ENCODE results near the gene YAP1. TPM values are rescaled to one million over a fixed set of nuclear protein-coding genes. Genes with fewer than 3 reads are reported as not detected.

The YAP1 gene
- total RNA-seq, 1 experiment from 2014 or later, result 57.5 TPM

DNA sequence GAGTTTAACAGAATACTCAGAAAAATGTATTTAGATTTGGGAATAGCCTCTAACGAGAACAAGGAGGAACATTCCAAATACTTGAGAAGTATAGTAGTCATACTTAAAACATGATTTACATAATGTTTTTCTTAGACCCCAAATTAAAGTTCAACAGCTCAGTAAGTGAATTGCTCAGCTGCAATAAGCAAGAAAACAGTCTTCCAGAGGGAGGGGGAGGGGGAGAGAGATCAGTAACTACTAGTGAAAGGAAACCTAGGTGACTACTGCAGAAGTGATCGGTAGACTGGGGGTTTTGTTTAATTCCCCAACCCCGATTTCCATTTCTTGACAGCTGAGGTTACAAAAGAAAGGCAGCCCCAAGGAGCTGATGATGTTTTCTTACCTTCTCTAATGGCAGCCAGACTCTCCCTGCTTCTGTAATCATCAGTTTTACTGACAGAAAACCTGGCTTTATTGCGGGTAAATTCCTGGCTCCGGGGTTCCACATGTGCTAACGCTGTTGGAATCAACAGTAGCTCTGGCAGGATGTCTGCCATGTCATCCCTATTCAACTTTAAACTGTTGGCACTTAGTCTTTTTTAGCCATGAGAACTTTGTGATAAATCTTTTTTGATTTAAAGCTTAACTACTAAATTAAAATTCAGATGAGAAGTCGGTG, 124.7 kb downstream of the YAP1 start:
- no peak overlapping the region for H3K4me3 Mint-ChIP-seq (ENCODE audit: low read depth, unreplicated experiment)
- intact Hi-C loops (cut with micrococcal nuclease; ENCODE audit: unreplicated experiment), result no loop called here
- peaks cover 4% of the 10 kb centered on the region for H3K36me3 Mint-ChIP-seq (ENCODE audit: insufficient read depth, unreplicated experiment)
- CTCF ChIA-PET, result interaction anchor here (0.7 kb wide), 2 partner anchors 8 to 48 kb away, joined by 3 read pairs; no protein-coding TSS in a partner anchor
- peaks cover 8% of the 10 kb centered on the region for H3K4me1 Mint-ChIP-seq (ENCODE audit: low read depth, unreplicated experiment)
- H3K27me3 Mint-ChIP-seq (ENCODE audit: unreplicated experiment), result no peaks in the 10 kb centered on the region
- no peaks in the 10 kb centered on the region for H3K9me3 Mint-ChIP-seq (ENCODE audit: low read depth, unreplicated experiment)
- H3K27ac Mint-ChIP-seq (ENCODE audit: unreplicated experiment), result no peak overlapping the region
- no TSS peak for BruUV-seq (replicated peaks)
- TF ChIP-seq, protein P1, sequence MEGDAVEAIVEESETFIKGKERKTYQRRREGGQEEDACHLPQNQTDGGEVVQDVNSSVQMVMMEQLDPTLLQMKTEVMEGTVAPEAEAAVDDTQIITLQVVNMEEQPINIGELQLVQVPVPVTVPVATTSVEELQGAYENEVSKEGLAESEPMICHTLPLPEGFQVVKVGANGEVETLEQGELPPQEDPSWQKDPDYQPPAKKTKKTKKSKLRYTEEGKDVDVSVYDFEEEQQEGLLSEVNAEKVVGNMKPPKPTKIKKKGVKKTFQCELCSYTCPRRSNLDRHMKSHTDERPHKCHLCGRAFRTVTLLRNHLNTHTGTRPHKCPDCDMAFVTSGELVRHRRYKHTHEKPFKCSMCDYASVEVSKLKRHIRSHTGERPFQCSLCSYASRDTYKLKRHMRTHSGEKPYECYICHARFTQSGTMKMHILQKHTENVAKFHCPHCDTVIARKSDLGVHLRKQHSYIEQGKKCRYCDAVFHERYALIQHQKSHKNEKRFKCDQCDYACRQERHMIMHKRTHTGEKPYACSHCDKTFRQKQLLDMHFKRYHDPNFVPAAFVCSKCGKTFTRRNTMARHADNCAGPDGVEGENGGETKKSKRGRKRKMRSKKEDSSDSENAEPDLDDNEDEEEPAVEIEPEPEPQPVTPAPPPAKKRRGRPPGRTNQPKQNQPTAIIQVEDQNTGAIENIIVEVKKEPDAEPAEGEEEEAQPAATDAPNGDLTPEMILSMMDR (IDR thresholded peaks at IDR 0.05; ENCODE audit: unreplicated experiment), result no peak
- DNase-seq, result no peak

DNA sequence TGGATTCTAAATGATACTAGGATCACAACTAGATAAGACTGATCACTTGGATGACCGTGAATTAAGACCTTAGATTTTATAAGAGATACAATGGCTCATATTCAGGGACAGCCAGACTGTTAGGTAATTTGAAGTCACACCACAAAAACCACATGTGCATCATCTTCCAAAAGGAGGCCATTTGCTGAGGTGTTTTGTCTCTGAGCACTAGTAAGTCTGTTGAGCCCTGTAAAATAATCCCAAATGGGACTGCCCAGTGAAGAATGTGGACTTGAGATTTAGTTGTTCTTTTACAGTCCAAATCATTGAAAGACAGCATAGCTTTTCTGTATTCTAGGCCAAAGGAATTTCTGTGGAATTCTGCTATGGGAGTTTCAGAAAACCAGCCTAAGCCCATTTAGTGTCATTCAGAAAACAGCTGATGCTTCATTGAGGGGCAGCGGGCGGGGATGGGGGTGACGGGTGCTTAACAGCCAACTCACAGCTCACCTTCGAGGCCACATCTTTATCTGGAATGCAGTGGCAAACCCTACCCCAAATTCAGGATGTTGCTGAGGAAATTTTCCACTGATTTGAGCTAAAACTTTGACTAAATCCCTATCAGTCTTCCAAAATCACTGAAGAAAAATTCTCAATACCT, 127.0 kb downstream of the YAP1 start:
- intact Hi-C loops (cut with micrococcal nuclease; ENCODE audit: unreplicated experiment), result no loop called here
- Mint-ChIP-seq H3K4me3 (ENCODE audit: low read depth, unreplicated experiment) (no peak overlapping the region), H3K27me3 (ENCODE audit: unreplicated experiment) (no peaks in the 10 kb centered on the region), H3K27ac (ENCODE audit: unreplicated experiment) (no peak overlapping the region), H3K36me3 (ENCODE audit: insufficient read depth, unreplicated experiment) (no peaks in the 10 kb centered on the region), H3K4me1 (ENCODE audit: low read depth, unreplicated experiment) (peaks cover 10% of the 10 kb centered on the region), H3K9me3 (ENCODE audit: low read depth, unreplicated experiment) (no peaks in the 10 kb centered on the region)
- no TSS peak for BruUV-seq (replicated peaks)
- CTCF ChIA-PET, result no interaction called here
- no peak for DNase-seq
- TF ChIP-seq, protein P1 (IDR thresholded peaks at IDR 0.05; ENCODE audit: unreplicated experiment), result no peak

DNA sequence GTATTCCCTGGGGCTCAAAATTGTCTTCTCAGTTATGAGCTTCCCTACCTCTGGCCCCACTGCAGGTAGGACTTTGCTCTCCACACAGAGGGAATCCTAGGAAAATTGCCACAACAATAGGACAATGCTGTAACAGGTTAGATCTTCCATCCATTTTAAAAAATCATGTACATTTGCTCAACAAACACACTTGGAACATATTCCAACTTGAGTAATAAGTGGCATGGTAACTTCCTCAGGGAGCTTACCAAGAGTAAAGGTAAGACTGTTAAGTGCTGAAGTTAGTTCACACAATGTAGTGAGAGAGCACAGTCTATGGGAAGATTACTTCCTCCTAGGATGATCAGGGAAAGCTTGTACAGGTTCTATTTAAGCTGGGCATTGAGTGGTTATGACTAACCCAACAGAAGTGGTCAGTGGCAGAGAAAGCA, 128.2 kb downstream of the YAP1 start:
- no peaks in the 10 kb centered on the region for H3K36me3 Mint-ChIP-seq (ENCODE audit: insufficient read depth, unreplicated experiment)
- H3K27me3 Mint-ChIP-seq (ENCODE audit: unreplicated experiment), result no peaks in the 10 kb centered on the region
- intact Hi-C loops (cut with micrococcal nuclease; ENCODE audit: unreplicated experiment), result no loop called here

GRCh38 chr11:102239448-102239847, 129.2 kb downstream of the YAP1 start:
- no peaks in the 10 kb centered on the region for H3K27me3 Mint-ChIP-seq (ENCODE audit: unreplicated experiment)
- H3K4me1 Mint-ChIP-seq (ENCODE audit: low read depth, unreplicated experiment), result peaks cover 10% of the 10 kb centered on the region
- H3K27ac Mint-ChIP-seq (ENCODE audit: unreplicated experiment), result no peak overlapping the region
- TF ChIP-seq, protein P1 (IDR thresholded peaks at IDR 0.05; ENCODE audit: unreplicated experiment), result no peak
- CTCF ChIA-PET, result no interaction called here
- no peak overlapping the region for H3K4me3 Mint-ChIP-seq (ENCODE audit: low read depth, unreplicated experiment)
- DNase-seq, result no peak
- H3K9me3 Mint-ChIP-seq (ENCODE audit: low read depth, unreplicated experiment), result no peaks in the 10 kb centered on the region
- intact Hi-C loops (cut with micrococcal nuclease; ENCODE audit: unreplicated experiment), result no loop called here
- BruUV-seq (replicated peaks), result no TSS peak
- no peaks in the 10 kb centered on the region for H3K36me3 Mint-ChIP-seq (ENCODE audit: insufficient read depth, unreplicated experiment)

More for the DNA sequence above, 128.2 kb downstream of the YAP1 start:
- Mint-ChIP-seq H3K4me1 (ENCODE audit: low read depth, unreplicated experiment) (peaks cover 10% of the 10 kb centered on the region), H3K4me3 (ENCODE audit: low read depth, unreplicated experiment) (no peak overlapping the region), H3K9me3 (ENCODE audit: low read depth, unreplicated experiment) (no peaks in the 10 kb centered on the region), H3K27ac (ENCODE audit: unreplicated experiment) (peak overlapping the region; percentile 47)
- CTCF ChIA-PET, result no interaction called here
- DNase-seq, result no peak
- BruUV-seq (replicated peaks), result no TSS peak
- TF ChIP-seq, protein P1 (IDR thresholded peaks at IDR 0.05; ENCODE audit: unreplicated experiment), result no peak

Measured in Calu3 (cell line).